GM18499 (cell line): ENCODE data around the gene ACTL7A.
"Not testable (repeated sequence)": the region's sequence is repeated elsewhere in the genome, so short reads cannot be mapped to it uniquely, and the experiment has no call there.

Experiments
- ATAC-seq: cut with Tn5 transposase; IDR thresholded peaks from one replicate; pipeline ENCODE4 v1.9.1; 2021; ENCODE audit warnings: moderate number of reproducible peaks; ENCODE audit not compliant: insufficient read depth, unreplicated experiment

ACTL7A gene

GRCh38 chr9:108845947-108846346 is 16.1 kb upstream of the ACTL7A start:
- no peak for ATAC-seq

- not testable (repeated sequence) for ATAC-seq
These were observed 13.8 kb upstream of the ACTL7A start for GRCh38 chr9:108848296-108848695.

- ATAC-seq = no peak
These were observed 11.7 kb upstream of the ACTL7A start for GRCh38 chr9:108850293-108850897.

GRCh38 chr9:108851138-108851537 is 10.9 kb upstream of the ACTL7A start:
- ATAC-seq = no peak

GRCh38 chr9:108852079-108852478 is 10.0 kb upstream of the ACTL7A start:
- no peak for ATAC-seq

GRCh38 chr9:108854094-108854493 is 8.0 kb upstream of the ACTL7A start:
- ATAC-seq = no peak

GRCh38 chr9:108854641-108855528 is 7.2 kb upstream of the ACTL7A start:
- no peak for ATAC-seq

GRCh38 chr9:108855529-108855886 is 6.6 kb upstream of the ACTL7A start:
- ATAC-seq = no peak

GRCh38 chr9:108855888-108856287 is 6.2 kb upstream of the ACTL7A start, which contains the start of gene ACTL7B:
TSS of gene ACTL7B (minus strand) at chr9:108855986. CDS start at chr9:108855930, 56 bp downstream.
- no peak for ATAC-seq

- no peak for ATAC-seq
These were observed 4.5 kb upstream of the ACTL7A start for GRCh38 chr9:108857572-108857971.

GRCh38 chr9:108859459-108860114 is 2.5 kb upstream of the ACTL7A start:
- no peak for ATAC-seq

- no peak for ATAC-seq
These were observed 1.7 kb upstream of the ACTL7A start for GRCh38 chr9:108860354-108860753.

- no peak for ATAC-seq
These were observed 1.3 kb upstream of the ACTL7A start for GRCh38 chr9:108860764-108861163.

GRCh38 chr9:108861464-108861863 is 602 bp upstream of the ACTL7A start:
- no peak for ATAC-seq

- no peak for ATAC-seq
These were observed 1.8 kb downstream of the ACTL7A start for GRCh38 chr9:108863891-108864290.

GRCh38 chr9:108864446-108864845 is 2.4 kb downstream of the ACTL7A start:
- no peak for ATAC-seq

- no peak for ATAC-seq
These were observed 3.0 kb downstream of the ACTL7A start for GRCh38 chr9:108865037-108865436.

- no peak for ATAC-seq
These were observed 3.9 kb downstream of the ACTL7A start for GRCh38 chr9:108866001-108866420.

GRCh38 chr9:108867116-108867515 is 5.0 kb downstream of the ACTL7A start:
- ATAC-seq = no peak

- ATAC-seq = no peak
These were observed 5.8 kb downstream of the ACTL7A start for GRCh38 chr9:108867829-108868228.

GRCh38 chr9:108869092-108869725 is 7.1 kb downstream of the ACTL7A start:
- no peak for ATAC-seq
